HG02588 (cell line): Measurements from ENCODE around the gene PRKG1.

Experiments
- ATAC-seq: cut with Tn5 transposase; IDR thresholded peaks from one replicate; pipeline ENCODE4 v1.9.1; 2021; ENCODE audit warnings: mild to moderate bottlenecking, moderate library complexity; ENCODE audit not compliant: unreplicated experiment

The PRKG1 gene

DNA sequence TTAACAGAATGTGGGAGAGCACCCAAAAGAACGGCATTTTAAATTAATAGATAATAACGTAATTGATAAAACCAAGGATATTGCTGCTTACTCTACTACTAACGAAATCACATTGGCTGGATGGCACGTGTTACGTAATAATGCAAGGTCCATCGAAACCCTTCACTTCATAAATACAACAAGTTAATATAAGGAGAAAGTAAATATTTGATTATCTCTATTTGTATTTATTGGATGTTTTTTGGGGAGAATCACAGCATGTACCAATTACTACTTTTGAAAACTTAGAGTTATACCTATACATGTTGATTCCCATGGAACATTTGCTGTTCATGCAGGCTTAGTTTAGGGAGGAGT lies 1.6 kb downstream of the PRKG1 start:
- no peak for ATAC-seq

DNA sequence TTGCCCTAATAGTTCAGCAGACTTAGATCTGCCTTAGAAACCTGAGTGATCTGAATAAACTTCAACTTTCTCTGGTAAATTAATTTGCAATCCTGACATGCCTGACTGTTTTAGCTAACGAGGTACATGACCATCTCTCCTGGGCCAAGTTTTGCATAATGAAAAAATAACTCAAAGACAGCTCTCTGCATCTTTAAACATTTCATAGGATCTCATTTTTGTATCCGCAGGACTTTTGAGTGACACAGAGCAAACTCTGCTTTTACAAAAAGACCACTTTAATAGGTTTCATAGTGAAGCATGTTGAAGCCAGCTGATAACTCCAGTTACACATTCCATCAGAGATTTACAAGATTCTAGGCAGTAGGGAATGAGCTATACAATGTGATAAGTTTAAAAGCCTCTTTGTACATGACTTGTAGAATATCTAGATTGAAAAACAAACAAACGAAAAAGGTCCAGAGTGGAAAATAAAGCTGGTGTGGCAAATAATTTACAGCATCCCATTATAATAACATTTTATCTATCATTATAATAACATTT lies 2.1 kb downstream of the PRKG1 start:
- ATAC-seq, result no peak

DNA sequence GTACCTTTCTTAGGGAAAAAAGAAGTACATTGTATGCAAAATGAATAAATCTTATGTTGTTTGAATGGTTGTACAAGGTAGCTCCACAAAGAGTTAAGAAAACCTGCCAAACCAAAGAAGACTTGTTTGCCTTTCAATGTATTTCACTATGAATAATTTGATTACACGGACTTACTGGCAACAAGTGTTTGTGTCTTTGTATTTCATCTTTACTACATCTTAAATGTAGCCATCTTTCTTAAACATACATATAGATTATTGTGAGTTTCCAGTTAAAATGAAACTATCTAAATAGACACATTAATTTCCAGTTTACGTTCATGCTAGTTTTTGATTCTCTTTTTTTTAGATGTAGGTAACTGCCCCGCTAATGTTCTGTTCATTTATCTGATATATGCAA lies 2.8 kb downstream of the PRKG1 start:
- ATAC-seq, result no peak

DNA sequence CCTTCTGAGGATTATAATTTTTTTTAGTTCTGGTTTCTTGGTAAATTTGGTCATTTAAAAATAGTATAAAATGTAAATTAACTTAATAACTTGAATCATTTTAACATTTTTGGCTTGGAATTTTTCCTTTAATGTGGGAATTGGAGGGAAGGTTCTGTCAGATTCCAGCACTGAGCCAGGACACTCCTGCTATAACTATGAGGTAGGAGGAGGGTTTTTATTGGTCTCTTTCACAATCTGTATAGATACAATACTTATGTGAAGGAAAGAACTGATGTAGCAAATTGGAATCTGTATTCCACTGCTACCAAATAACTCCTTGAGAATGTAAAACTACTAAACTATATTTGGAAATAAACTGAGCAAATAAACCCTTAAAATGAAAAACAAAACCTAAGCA lies 3.2 kb downstream of the PRKG1 start:
- ATAC-seq, result no peak

DNA sequence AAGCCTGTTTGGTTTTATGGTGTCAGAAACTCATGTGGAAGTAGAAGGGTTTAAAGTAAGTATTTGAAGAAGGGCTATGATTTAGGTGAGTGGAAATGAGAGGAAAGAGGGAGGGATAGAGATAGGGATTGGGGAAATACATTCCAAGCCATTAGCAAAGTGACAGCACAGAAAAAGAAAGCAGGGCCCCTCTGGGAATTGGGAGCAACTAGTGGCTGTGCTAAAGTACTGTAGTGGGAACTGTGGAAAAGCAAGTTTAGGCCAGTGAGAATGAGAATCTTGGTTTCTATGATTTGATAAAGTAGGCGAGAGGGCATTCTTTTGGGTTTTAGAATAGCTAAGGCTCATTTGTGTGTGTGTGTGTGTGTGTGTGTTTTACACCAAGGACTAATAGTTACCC lies 5.0 kb downstream of the PRKG1 start:
- ATAC-seq, result no peak

DNA sequence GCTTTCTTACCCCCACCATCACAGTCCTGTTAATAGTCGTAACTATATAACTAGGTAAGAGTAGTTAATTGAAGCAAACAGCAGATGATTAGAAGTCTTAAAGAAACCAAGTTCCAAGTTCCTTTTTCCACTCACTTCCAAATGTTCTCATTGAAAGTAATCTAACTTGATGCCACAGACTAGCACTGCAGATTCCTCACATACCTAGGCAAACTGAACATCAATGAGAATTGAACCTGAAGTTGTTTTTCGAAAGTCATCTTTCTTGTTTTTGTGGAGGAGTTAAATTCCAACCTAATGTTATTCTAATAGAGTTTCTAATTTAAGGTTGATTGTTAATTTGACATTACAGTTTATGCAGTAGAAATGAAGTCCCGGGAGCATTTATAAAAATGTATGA lies 5.5 kb downstream of the PRKG1 start:
- ATAC-seq, result no peak

DNA sequence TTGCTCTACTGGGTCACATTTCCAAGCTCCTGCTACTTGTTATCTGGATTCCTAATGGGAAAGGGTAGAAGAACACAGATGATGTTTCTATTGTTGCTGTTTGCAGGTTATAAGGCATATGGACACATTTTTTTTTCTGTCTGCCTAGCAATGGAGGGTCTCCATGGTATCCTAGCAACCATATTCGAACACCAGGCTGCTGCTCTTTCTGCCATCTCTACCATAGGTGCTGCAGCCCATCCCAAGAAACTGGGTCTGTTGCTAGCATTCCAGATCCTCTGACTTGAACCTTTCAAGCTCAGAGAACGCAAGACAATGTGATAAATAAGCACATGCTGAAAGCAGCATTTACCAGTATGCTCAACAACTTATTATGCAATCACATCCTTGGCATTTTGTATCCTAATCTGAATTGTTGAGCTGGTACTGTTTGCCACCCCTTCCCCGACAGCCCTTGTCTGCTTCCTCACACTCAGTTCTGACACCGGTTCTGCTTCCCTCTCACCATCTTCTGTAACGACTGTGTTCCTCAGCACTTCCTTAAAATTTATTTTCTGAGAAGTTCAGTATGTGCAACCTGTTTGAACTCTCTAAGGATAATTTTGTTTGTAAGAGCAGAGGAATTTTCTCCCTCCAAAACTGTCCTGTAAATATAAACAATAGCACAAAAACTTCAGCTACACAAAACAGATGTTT lies 6.2 kb downstream of the PRKG1 start:
- no peak for ATAC-seq

DNA sequence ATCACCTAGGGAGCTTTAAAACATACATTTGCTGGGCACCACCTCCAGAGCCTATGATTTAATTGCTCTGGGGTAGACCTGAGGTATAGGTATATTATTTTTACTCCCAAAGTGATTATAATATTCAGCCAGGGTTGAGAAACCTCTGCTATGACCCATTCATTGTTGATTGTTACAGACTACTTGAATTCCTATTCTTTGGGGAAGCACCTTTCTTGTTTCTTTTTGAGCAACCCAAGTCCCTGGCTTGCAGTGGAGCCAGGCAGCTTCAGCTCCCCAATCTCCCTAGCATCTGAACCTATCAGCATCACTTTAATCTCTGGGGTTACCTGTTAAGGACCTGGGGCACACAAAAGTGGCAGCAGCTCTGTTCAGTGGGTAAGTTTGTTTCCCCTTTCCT lies 8.6 kb downstream of the PRKG1 start:
- no peak for ATAC-seq

DNA sequence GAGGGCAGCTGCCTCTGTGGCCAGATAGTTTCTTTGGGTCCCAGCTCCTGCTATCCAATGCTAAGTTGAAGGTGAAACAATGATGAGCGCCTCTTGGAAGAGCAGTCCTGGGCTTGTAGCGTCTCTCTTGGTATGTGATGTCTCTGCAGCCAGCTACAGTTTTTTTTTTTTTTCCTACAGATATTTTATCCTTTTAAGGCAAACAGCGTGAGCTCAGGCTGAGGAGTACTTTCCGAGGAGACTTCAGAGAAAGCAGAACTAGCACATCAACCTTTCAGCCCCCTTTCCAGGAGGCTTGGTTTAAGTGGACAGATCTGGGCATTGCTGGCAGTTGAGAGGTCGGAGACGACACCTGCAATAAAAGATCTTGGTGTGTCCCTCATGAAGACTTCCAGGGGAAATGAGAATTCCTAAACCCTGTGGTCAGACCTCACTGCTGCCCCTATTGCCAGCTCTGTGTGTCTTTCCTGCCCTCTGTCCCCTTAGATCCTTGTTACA lies 9.1 kb downstream of the PRKG1 start:
- no peak for ATAC-seq

DNA sequence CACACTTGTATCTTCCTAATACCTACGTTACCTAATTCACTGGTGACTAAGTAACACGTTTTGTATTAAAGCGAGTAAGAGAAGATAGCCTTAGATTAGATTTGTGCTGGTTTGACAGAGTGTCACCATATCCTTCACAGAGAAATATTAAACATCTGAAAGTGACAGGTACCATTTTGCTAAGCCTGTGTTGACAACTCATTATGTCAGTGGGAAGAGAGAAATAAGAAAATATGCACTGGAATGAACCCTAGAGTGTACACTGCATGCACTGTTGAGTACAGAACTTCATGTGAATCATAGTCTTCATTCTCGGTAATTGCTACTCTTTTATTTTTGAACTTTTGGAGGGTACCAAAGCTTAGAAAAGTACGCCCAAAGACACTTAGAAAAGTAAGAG lies 10.9 kb downstream of the PRKG1 start:
- no peak for ATAC-seq

DNA sequence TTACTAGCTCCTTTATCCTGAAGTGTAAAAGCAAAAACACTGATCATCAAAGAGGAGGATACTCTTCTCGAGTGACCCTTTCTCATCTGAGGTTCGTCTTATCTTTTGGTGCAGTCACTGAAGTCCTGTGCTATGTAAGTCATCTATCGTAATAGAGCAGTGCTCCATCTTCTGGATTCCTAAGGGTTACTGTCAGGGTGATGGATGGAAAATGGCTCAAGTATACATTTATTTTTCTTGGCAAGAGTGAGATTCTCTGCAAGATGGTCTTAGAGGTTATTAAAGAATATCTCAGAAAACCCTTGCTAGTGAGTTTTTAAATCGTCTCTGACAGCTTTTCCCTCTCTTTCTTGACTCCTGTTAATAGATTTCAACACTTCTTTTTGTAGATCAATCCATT lies 12.4 kb downstream of the PRKG1 start:
- no peak for ATAC-seq

DNA sequence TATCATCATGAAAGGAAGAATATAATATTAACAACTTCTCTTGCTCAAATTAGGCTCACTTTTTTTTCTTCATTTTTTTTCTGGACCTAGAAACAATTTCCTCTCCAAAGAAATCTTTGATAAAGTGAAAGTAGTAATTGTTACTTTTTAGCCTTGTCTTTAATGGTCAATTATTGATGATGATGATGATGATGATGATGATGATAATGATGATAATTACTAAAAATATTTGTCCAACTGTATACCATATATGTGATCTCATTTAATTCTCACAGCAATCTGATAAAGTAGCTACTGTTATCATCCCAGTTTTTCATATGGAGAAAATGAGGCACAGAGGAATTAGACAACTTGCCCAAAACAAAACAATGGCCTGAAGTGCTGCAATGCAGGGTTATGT lies 12.8 kb downstream of the PRKG1 start:
- ATAC-seq, result no peak

DNA sequence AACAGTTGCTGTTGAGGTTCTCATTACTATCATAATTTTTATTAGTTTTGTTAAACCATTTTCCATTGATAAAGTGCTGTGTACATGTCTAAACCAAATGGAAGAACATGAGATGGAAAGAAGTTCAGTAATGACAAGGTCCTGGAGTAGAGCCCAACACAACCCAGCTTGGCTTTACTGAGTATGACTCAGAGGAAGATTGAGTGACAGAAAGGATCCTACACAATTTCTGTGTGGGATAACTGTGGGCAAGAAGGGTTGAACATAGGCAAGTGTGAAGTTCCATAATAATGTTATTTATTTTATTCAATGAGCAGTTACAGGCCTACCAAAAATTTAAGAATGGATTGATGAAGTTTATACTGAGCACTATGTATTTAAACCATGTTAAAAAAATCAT lies 15.9 kb downstream of the PRKG1 start:
- no peak for ATAC-seq

DNA sequence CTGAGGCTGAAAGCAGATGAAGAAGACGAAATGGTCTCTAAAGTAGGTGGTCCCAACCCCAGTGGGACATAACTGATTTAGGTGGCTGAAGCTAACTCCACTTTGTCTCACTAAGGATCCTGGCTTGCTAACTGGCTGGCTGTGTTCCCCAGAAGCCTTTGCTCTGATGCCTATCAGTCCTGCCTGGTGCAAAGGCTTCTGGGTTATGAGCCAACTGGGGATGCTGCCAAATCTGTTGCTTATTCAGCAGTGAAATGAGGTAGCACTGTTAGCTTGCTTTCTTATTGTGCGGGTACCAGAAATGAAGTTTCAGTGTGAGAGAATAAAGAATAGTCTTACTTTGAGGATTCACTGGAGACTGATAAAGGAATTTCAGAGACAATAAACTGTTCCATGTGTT lies 18.1 kb downstream of the PRKG1 start:
- no peak for ATAC-seq

DNA sequence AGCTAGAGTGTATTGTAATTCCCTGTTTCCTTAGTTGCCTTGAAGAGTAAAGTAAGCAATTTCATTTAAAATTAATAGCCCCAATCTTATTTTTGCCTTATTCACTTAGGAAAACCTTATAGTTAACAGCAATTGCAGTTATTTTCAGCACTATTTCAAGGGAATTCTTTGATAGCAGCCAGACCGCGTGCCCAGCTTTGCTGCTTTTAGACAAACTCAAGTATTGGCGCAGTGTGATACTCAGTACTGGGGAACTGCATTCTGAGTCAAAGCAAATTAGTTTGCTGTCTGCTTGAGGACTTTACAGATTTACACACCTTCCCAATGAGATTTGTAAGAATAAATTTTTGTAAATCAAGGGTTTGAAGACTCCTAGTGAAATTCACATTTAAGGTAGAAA lies 21.2 kb downstream of the PRKG1 start:
- no peak for ATAC-seq

DNA sequence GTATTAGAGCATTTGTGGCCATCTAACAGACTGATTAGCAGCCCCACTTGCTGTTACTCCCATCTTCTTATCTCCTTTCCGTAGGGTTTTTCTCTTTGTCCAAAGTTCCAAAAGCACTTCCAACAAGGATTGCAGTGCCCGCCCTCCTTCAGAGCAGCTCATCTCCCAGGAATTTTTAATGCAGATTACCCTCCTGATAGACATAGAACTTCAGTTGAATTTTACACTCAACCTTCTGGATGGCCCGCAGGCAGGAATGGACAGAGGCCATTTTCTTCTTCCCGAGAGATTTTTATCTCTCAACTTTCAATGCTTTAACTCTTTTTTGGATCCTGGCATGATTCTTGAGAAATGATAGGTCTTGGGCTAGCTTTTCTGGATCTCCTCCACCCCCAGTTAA lies 23.3 kb downstream of the PRKG1 start:
- no peak for ATAC-seq

DNA sequence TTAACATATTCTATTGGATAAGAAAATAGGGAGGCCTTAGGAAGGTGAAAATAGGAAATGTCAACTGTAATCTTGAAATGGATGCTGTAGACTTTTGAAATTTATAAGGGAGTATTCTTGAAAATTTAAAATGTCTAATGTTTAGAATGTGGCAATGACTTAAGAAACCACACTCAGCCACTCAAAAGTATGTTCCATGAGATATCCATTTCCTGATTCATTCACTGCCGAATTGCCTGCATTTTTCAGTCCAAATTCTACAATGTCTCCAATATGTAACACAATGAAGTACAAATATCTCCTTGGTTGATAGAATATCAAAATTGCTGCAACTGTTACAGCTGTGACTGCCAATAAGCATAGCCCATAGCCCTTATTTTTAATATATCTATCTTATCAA lies 25.9 kb downstream of the PRKG1 start:
- no peak for ATAC-seq

DNA sequence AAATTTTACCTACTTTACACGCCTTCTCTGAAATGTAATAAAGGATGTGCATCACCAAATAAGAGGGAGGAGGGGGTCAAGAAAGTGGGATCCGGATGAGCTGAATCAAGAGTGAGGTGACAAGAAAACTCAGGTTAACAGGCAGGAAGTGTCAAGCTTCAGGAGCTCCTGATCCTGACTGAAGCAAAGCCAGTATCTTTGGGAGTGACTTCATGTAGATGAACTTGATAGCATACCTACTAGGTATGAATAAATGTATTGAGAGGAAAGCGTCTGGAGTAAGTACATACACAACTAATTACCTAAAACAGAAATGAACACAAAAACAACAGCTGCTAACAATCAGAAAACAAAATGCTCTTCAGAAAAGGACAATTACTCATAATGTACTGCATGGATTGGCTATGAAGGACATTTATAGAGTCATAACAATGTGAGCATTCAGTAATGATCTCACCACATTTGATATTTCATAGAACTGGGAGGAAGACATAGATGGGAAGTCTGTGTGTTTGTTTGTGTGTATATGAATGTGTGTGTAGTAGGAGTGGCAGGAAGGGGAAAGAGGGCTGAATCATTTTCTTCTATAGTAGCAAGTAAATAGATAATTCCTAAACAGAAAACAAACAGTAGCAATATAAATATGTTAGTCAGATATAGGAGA lies 29.4 kb downstream of the PRKG1 start:
- ATAC-seq, result no peak

DNA sequence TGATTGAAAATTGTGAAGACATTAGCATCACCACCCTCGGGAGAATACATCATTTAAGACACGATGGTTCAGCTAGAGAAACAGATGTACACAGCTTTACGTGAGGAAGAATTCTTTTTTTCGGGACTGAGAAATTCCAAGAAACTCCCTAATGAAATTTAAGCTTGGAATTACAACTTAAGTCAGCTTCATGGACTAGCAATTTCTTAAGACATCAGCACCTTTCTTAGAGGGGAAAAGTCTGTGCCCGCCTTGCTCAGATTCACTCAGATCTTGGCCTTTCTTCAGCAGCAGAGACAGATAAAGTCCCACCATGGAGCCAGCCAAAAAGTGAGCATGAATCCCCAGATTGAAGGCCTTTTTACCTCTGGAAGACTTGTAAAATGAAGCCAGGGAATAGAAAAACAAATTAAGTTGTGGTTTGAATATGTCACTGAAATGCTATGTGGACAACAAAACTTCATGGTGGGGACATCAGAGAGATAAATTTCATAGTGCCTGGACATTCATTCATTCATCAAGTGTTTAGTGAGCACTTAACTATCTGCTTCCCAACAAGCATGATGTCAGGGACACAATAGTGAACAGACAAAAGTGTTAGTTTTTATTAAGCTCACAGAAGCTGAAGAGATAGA lies 32.1 kb downstream of the PRKG1 start:
- no peak for ATAC-seq

DNA sequence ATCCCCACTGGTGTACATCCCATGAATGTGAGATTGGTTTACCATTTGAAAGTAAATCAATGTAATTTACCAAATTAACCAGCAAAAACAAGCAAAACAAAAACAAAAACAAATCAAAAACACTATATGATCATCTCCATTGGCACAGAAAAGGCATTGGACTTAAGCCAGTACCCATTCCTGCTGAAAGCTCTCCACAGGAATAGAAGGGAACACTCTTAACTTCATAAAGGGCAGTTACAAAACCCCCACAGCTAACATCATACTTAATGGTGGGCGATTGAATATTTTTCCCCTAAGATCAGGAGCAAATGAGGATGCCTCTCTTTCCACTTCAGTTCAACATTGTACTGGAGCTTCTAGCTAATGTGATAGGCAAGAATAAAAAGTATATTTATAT lies 34.1 kb downstream of the PRKG1 start:
- no peak for ATAC-seq

DNA sequence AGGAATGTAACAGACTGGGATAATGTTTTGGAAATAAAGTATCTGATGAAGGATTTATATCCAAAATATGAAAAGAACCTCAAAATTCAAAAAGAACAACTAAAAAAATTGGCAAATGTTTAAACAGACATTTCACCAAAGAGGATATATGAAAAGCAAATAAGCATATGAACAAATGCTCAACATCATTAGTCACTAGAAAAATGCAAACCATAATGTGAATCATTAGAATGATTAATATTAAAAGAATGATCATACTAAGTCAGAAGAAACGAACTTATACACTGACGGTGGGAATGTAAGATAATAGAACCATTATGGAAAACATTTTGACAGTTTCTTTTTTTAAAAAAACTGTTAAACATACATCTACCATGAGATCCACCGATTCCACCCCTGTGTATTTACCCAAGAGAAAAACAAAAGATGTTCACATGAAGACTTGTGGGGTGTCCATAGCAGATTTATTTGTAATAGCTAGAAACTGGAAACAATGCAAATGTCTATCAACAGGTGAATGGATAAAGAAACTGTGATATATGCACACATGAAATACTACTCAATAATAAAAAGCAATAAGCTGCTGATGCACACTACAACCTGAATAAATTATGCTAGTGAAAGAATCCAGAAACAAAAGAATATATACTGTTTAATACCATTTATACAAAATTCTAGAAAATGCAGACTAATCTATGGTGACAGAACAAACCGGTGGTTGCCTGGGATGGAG lies 35.7 kb downstream of the PRKG1 start:
- no peak for ATAC-seq
